ENCODE data around the gene HSPA1B.

GRCh38 chr6:31836474-31837368 is 9.2 kb downstream of the HSPA1B start:
- TF ChIP-seq CTCF (IDR thresholded peaks at IDR 0.05; ENCODE audit: low read depth, low read length, poor library complexity, severe bottlenecking) (no peak), EZH2phosphoT487 (IDR thresholded peaks at IDR 0.05; ENCODE audit: borderline replicate concordance, low read length) (no peak)
